OCI-LY3 (cell line): ENCODE measurements around the gene OR2W3.

ENCODE experiments used
- EZH2phosphoT487 ChIP-seq: fragments of 200-600 bp; shearing (Covaris generic); IDR thresholded peaks from 2 replicates; pipeline ENCODE4 v1.6.1; 2018; ENCODE audit warnings: antibody characterized with exemption, mixed run types, low read depth
- TF ChIP-seq, protein P1 (sequence below): fragments of 200-600, 300-600 bp; sonication (generic); IDR thresholded peaks from 2 replicates; pipeline ENCODE4 v1.5.1; 2014; ENCODE audit warnings: antibody characterized with exemption, low read length, low read depth

DNA sequence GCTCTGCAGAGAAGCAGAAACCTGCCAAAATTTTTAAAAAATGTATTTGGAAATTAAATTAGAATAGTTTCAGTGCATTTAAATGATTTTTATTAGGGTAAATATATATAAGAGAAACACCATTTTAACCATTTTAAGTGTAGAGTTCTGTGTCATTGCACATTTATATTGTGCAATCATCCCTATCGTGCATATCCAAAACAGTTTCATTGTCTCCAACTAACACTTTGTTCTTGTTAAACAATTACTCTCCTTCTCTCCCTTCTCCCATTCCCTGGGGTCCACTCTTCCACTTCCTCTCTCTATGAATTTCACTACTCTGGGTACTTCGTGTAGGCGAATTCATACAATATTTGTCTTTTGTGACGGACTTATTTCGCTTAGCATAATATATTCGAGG is 47.2 kb downstream of the OR2W3 start:
- TF ChIP-seq, protein P1, sequence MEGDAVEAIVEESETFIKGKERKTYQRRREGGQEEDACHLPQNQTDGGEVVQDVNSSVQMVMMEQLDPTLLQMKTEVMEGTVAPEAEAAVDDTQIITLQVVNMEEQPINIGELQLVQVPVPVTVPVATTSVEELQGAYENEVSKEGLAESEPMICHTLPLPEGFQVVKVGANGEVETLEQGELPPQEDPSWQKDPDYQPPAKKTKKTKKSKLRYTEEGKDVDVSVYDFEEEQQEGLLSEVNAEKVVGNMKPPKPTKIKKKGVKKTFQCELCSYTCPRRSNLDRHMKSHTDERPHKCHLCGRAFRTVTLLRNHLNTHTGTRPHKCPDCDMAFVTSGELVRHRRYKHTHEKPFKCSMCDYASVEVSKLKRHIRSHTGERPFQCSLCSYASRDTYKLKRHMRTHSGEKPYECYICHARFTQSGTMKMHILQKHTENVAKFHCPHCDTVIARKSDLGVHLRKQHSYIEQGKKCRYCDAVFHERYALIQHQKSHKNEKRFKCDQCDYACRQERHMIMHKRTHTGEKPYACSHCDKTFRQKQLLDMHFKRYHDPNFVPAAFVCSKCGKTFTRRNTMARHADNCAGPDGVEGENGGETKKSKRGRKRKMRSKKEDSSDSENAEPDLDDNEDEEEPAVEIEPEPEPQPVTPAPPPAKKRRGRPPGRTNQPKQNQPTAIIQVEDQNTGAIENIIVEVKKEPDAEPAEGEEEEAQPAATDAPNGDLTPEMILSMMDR: no peak
- TF ChIP-seq EZH2phosphoT487: no peak
